HG03439 (cell line): Measurements from ENCODE around the gene ZNF786.
"Not testable (repeated sequence)": the region's sequence is repeated elsewhere in the genome, so short reads cannot be mapped to it uniquely, and the experiment has no call there.

Experiments
- ATAC-seq: cut with Tn5 transposase; IDR thresholded peaks from one replicate; pipeline ENCODE4 v1.9.1; 2021; ENCODE audit warnings: mild to moderate bottlenecking, moderate library complexity; ENCODE audit not compliant: unreplicated experiment

ZNF786 gene, protein sequence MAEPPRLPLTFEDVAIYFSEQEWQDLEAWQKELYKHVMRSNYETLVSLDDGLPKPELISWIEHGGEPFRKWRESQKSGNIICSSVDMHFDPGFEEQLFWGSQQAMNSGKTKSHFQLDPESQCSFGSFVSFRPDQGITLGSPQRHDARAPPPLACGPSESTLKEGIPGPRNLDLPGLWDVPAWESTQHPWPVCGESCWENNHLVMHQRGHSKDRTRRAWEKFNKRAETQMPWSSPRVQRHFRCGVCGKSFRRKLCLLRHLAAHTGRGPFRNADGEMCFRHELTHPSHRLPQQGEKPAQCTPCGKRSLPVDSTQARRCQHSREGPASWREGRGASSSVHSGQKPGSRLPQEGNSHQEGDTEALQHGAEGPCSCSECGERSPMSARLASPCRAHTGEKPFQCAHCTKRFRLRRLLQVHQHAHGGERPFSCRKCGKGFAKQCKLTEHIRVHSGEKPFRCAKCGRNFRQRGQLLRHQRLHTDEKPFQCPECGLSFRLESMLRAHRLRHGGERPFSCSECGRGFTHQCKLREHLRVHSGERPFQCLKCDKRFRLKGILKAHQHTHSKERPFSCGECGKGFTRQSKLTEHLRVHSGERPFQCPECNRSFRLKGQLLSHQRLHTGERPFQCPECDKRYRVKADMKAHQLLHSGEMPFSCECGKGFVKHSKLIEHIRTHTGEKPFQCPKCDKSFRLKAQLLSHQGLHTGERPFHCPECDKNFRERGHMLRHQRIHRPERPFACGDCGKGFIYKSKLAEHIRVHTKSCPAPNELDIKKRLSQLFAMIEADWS

DNA sequence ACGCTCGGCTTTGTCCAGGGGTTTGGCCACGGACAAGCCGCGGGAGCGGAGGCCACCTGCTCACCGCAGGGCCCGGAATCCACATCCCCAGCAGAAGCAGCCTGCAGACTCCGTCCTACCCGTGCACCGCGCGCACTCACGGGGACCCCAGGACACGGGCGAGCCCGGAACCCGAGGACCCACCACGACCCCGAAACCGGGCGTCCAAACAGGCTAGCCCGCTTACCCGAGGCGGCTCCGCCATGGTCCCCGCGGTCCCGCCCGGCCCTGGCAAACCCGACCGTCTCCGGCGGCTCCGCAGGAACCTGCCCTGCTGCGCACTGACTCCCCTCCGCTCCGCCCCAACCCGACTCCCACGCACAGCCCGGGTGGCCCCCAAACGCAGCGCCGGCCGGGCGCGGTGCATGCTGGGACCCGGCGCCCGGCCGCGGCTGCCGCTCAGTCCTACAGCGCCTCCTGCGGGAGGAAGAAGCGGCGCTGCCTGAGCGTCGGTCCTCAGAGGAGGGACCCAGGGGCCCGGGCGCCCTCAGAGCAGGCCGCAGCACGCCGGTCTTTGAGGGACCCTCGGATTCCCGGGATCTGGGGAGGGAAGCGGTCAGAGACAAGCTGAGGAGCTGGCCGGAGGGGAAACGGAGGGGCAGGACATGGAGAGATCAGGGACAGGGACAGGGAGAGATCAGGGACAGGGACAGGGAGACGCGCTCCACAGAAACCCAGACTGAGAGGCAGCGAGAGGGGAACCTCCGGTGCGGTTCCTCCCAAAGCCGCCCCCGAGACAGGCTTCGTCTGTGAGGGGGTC lies at the start of gene ZNF786:
Gene ZNF786, minus strand, starts transcription at position 322 of the 799 bp plus-strand sequence. Its CDS starts 78 bp downstream, at position 244.
- ATAC-seq = peak; percentile 85

DNA sequence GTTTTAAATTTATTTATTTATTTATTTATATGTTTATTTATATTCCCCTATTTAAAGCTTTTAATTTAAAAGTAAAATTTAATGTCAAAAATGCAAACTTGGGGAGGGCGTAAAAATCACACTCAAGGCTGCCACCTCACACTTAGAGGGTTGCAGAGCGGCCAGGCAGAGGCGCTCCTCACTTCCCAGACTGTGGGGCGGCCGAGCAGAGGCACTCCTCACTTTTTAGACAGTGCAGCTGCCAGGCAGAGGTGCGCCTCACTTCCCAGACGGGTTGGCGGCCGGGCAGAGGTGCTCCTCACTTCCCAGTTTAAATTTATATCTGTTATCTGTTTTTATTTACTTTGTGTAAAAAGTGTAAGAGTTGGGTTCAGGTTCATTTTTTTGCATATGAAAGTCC lies 45.6 kb upstream of the ZNF786 start:
- no peak for ATAC-seq

DNA sequence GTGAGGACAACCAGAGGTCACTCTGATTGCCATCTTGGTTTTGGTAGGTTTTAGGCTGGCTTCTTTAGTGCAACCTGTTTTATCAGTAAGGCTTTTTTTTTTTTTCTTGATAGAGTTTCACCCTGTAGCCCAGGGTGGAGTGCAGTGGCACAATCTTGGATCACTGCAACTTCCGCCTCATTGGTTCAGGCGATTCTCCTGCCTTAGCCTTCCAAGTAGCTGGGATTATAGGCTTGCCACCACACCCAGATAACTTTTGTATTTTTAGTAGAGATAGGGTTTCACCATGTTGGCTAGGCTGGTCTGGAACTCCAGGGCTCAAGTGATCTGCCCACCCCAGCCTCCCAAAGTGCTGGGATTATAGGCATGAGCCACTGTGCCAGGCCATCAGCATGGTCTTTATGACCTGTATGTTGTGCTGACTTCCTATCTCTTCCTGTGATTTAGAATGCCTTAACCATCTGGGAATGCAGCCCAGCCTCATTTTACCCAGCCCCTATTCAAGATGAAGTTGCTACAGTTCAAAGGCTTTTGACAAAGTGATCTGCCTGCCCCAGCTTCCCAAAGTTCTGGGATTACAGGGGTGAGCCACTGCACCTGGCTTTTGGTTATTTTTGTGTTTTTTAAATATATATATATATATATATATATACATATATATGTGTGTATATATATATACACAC lies 42.7 kb upstream of the ZNF786 start:
- ATAC-seq = no peak

DNA sequence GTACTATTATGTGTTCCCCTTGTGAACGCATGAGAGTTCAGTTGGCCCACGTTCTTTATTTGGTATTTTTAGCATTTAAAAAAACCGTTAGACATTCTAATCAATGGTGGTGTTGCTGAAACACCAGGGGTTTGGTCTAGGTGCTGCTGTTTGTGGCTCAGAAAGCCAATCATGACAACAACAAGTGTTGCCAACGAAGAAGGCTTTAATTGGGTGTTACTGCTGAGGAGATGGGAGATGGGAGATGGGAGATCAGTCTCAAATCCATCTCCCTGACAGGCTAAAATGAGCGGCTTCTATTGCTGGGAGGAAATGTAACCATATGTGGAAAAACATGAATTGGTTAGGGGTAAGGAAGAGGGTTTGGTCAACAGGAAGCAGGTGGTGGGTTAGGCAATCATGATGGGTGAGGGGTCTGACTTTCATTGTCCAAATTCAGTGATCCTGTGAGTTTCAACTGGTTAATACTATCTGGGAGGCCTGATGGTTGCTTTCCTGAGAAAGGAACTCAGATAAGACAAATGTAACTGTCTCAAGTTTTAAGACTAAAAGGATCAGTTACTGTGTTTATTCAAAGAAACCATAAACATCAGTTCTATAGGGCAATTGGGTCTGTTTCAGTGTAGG lies 40.2 kb upstream of the ZNF786 start:
- no peak for ATAC-seq

DNA sequence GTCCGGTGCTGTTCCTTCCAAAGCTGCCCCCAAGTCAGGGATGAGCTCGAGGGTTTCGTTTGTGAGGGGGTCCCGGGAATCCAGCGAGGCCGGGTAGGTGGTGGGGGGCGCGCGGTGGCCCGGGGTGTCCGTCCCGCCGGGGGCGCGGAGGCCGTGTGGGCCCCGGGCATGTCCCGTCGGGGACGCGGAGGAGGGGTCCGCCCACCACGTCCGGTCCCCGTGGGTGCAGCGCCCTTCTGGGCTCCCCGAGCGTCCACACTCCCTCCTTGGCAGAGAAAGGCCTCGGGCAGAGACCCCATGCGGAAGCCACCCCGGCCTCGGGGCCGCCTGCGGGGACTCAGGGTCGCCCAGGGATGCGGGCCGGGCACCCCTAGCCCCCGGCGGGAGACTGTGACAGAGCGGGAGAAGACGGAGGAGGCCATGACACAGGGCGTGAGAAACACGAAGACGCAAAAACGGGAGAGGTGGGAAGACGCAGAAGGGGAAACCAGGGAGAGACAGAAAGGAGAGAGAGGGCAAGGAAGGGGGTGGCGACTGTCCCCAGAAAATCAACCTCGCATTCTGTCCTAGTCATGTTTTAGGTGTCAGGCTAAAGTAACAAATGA lies 36.2 kb upstream of the ZNF786 start:
- ATAC-seq = peak; percentile 54

DNA sequence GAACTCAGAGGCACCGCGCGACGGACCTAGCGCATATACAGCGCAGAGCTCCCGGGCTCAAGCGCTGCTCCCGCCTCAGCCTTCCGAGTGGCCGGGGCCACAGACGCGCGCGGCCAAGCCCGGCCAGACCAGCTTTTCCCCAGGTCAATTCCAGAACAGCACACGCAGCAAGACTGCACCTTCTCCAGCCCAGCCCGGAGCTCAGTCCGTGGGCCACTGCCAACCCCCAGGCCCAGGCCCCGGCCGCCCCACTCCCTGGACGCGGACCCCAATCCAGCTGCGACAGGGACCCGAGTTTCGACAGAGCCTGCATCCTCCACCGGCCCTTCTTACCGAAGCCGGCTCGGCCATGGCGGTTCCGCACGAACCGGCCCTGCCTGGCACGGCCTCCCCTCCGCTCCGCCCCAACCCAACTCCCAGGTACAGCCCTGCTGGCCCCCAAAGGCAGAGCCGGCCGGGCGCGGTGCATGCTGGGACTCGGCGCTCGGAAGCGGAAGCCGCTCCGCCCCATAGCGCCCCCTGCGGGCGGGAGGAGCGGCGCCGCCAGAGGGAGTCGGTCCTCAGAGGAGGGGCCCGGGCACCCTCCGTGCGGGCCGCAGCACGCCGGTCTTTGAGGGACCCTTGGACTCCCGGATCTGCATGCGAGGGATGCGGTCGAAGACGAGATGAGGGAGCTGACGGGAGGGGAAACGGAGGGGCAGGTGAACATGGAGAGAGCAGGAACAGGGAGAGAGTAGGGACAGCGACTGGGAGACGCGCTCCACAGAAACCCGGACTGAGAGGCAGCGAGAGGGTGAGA lies 35.5 kb upstream of the ZNF786 start, which contains the start of gene ZNF425:
Gene ZNF425, minus strand, starts transcription at position 462 of the 799 bp plus-strand sequence. Its CDS starts 111 bp downstream, at position 351.
- peak; percentile 88 for ATAC-seq

DNA sequence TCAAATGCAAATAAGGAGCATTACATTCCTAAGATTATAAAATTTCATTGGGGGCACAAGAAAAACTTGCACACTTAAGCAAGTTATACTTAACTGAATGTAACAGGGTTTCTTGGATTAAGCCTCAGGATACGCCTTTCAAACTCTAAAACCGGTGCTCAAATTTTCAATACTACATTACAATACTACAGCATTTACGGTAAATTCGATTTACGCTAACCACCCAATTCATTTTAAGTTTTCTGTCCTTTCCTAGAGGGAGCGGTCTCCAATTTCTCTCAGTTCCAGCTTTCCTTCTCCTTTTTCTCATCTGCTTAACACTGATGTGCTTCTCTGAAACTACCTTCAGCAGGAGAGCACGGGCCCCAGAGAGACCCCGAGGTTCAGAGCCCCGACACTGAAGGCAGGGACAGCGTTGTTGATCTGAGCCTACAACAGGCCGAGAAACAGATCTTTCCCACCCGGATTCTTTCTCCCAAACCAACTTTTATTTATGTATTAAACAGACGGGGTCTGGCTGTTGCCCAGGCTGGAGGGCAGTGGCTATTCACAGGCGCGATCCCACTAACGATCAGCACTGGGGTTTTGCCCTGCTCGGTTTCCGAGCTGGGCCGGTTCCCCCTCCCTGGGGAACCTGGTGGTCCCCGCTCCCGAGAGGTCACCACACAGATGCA lies 34.8 kb upstream of the ZNF786 start:
- ATAC-seq = no peak

DNA sequence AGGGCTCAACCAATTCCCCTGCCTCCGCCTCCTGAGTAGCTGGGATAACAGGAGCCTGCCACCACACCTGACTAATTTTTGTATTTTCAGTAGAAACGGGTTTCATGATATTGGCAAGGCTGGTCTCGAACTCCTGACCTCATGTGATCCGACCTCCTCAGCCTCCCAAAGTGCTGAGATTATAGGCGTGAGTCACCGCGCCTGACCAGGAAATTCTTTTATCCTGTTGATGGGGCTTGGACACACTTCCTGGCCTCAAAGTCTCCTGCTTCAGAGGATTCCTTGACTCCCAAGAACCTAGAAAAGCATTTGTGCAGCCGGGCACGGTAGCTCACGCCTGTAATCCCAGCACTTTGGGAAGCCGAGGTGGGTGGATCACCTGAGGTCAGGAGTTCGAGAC lies 19.5 kb upstream of the ZNF786 start:
- ATAC-seq = no peak

DNA sequence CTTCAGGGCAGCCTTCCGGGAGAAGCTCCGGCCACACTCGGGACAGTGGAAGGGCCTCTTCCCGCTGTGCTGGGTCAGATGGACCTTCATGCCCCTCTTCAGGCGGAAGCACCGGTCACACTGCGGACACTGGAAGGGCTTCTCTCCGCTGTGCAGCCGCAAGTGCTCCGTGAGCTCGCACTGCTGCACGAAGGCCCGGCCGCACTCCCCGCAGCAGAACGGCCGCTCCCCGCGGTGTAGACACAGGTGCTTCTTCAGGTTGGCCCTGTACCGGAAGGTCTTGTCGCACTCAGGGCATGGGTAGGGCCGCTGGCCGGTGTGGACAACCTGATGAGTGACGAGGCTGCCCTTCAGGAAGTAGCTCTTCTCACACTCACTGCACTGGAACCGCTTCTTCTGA lies 14.2 kb upstream of the ZNF786 start:
- ATAC-seq = no peak

DNA sequence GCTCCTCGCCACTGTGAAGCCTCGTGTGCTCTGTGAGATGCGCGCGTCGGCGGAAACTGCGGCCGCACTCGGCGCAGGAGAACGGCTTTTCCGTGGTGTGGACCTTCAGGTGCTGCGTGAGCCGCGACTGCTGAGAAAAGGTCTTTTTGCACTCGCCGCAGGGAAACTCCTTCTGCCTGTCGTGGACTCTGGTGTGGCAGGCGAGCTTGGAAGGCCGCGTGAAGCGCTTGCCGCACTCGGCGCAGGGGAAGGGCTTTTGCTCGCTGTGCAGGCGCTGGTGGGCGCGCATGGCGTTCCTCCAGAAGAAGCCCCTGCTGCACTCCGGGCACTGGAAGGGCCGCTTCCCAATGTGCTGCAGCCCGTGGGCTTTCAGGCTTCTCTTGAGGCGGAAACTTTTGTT lies 13.7 kb upstream of the ZNF786 start:
- no peak for ATAC-seq

DNA sequence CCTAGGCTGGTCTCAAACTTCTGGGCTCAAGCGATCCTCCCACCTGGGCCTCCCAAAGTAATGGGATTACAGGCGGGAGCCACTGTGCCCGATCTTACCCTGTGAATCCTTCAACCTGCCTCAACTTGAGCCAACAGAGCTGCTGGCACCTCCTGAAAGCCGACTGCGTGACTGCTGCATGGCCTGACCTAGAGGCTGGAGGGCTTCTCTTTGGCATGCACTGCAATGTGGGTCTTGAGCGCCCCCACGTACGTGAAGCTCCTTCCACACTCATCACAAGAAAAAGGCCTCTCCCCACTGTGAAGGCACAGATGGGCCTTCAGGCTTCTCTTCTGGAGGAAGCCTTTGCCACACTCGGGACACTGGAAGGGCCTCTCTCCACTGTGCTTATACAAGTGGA lies 12.9 kb upstream of the ZNF786 start:
- no peak for ATAC-seq

DNA sequence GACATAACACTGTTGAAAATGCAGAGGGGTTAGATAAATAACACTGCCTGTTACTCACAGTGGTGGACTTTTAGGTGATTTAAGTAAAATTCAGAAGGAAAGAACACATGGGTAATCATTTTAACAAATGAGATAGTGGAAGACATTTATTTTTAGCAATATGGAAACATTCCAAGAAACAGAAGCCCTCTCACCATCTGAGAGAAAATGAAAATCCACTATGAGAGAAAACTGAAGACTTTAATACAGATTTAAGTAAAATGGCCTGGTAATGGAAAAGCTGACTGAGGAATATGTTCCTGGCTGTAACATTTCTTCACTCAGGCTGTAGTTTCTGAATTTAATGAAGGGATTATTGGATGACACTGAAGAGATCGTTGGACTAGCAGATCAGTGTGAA lies 12.1 kb upstream of the ZNF786 start:
- no peak for ATAC-seq

DNA sequence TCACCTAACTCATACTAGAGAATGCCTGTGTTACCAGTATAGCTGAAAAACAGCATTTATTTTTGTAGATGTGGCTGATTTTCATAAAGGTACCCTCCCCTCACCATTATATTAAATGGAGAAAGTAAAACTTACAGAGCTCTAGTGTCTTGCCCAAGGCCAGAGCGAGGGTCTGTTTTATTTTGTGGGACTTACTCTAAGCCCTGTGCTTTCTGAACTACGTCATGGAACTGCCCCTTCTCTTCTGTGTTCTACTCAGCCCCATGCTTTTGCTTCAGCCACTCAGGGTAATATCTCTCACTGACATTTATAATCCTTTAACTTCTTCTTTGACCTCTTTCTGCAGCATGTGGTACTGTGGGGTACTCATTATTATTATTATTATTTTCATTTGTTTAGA lies 10.3 kb upstream of the ZNF786 start:
- ATAC-seq = no peak

DNA sequence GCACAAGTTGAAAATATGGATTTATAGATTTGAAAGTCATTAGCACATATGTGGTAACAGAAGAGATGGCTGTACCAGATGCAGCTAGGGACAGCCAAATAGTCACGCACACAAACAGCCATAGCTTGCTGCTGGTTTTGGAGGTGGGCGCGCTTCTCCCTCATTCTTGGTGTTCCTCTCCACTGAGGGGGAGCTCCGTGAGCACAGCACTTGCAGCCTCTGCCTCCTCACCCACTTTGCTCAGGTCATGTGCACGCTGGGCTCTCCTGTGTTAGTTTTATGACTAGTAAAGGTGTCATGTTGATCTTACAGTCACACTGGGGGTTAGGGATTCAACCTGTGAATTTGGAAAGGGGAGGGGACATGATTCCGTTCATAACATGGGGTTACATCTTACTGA lies 8.5 kb upstream of the ZNF786 start:
- ATAC-seq = no peak

DNA sequence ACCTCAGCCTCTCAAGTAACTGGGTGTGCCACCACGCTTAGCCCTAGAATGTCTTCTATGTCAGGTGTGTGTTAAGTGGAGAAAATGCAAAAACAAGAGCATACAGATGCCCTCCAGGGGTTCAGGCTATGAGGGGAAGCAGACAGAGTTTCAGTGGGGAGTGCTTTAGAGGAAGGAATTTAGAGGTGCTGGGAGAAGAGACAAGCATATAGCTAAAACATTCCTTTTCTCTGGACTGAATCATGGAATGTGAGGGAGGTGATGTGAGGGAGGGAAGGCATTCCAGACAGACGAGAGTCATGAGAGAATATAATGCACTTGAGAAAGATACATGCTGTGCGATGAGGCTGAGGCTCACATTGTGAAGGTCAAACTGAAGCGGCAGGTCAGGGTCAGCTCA lies 6.6 kb upstream of the ZNF786 start:
- ATAC-seq = no peak

DNA sequence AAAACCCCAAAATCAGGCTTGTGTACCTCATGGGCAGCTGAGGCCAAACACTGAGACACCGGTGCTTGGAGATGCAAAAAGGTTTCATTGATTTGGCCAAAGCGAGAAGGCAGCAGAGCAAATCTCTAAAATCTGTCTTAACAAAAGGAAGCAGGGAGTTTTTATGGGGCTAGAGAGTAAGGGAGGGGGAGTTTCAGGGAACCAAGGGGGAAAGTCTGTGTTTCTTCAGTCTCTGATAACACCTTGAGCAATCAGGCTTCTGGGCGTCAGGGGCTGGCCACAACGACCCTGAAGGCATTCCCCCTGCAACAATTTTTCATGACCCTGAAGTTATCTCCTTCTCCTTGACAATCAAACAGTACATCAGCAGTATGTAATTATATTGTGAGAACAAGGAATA lies 2.7 kb upstream of the ZNF786 start:
- no peak for ATAC-seq

DNA sequence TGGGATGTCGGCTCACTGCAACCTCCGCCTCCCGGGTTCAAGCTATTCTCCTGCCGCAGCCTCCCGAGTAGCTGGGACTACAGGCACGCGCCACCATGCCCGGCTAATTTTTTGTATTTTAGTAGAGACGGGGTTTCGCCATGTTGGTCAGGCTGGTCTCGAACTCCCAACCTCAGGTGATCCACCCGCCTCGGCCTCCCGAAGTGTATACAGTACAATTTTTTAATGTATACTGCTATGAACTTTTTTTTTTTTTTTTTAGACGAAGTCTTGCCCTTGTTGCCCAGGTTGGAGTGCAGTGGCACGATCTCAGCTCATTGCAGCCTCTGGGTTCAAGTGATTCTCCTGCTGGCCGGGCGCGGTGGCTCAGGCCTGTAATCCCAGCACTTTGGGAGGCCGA lies 1.7 kb upstream of the ZNF786 start:
- ATAC-seq = not testable (repeated sequence)

DNA sequence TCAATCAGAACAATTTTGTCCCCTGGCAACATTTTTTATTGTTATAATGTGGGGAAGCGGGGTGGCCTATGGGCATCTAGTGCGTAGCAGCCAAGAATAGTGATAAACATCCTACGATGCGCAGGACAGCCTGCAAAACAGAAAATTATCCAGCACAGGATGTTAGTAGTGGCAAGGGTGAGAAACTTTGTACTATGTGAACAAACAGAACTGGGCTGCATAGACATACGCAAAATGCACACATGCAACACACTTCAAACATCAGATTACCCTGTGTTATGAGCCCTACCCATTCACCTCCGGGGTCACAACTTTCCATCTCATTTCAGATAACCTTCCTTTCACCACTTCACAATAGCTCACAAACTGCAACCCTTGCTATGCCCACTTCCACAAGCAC lies 3.1 kb downstream of the ZNF786 start:
- ATAC-seq = no peak
